MM.1S (cell line): ENCODE results near the gene LAMA3.

ENCODE experiments used
- CTCF ChIP-seq: fragments of 300-600 bp; sonication (generic); IDR thresholded peaks from 2 replicates; pipeline ENCODE4 v1.5.1; 2016; ENCODE audit warnings: antibody characterized with exemption, low read length, mixed read lengths
- EZH2 ChIP-seq: fragments of 300-600 bp; sonication (generic); optimal IDR thresholded peaks from 2 replicates; pipeline ENCODE3; 2017; ENCODE audit warnings: low read depth, mild to moderate bottlenecking, antibody characterized with exemption, low read length, mixed read lengths
- EZH2phosphoT487 ChIP-seq: fragments of 300-600 bp; sonication (generic); IDR thresholded peaks from 2 replicates; pipeline ENCODE4 v1.6.1; 2018; ENCODE audit warnings: antibody characterized with exemption, low read length

GRCh38 chr18:23879966-23880565 lies 190.8 kb downstream of the LAMA3 start:
- TF ChIP-seq CTCF (no peak), EZH2 (no peak), EZH2phosphoT487 (no peak)
